A673 (cell line): Measurements from ENCODE around the gene KRTAP2-3. TPM values are rescaled to one million over a fixed set of nuclear protein-coding genes. Genes with fewer than 3 reads are reported as not detected.
"Not testable (repeated sequence)": the region's sequence is repeated elsewhere in the genome, so short reads cannot be mapped to it uniquely, and the experiment has no call there.

Experiments used
- BruUV-seq: library from RNA; stranded (reverse); fragments of 400-500 nt; replicated peaks from 2 replicates; lab custom pipeline; 2021; lab: Mats Ljungman, UMichigan
- CTCF ChIA-PET: fragments of 300-600 bp; sonication (Branson Sonifier 250); formaldehyde crosslinking; loops from one replicate; lab custom pipeline; 2022; ENCODE audit warnings: antibody characterized with exemption; lab: Charles Lee
- POLR2A ChIA-PET: fragments of 300-600 bp; sonication (Branson Sonifier 250); formaldehyde crosslinking; loops from one replicate; lab custom pipeline; 2022; ENCODE audit warnings: antibody characterized with exemption; ENCODE audit not compliant: low non-redundant PET; lab: Charles Lee
- DNase-seq: peaks from one replicate; pipeline ENCODE4 v3.0.0-alpha.2; 2015; ENCODE audit warnings: low spot score
- H3K27ac ChIP-seq: fragments of 200-600 bp; sonication (generic); 2 replicates; pipeline ENCODE4 v1.5.1; 2016; ENCODE audit warnings: mixed run types, low read depth, mild to moderate bottlenecking, mixed read lengths, antibody characterized with exemption, low read length; ENCODE audit not compliant: poor library complexity, severe bottlenecking
- H3K27me3 ChIP-seq: fragments of 200-600 bp; sonication (generic); replicated peaks from 2 replicates; pipeline ENCODE4 v1.6.1; 2017; ENCODE audit warnings: mixed run types, low read depth, mild to moderate bottlenecking, mixed read lengths, antibody characterized with exemption, low read length; ENCODE audit not compliant: insufficient read depth, poor library complexity
- H3K36me3 ChIP-seq: fragments of 200-600 bp; sonication (generic); 2 replicates; pipeline ENCODE4 v1.6.1; 2016; ENCODE audit warnings: mixed run types, mild to moderate bottlenecking, mixed read lengths, antibody characterized with exemption, low read length; ENCODE audit not compliant: insufficient read depth, poor library complexity, severe bottlenecking
- H3K4me1 ChIP-seq: fragments of 200-600 bp; sonication (generic); 2 replicates; pipeline ENCODE4 v1.6.1; 2017; ENCODE audit warnings: mixed run types, mild to moderate bottlenecking, mixed read lengths, antibody characterized with exemption, low read length; ENCODE audit not compliant: insufficient read depth, poor library complexity, severe bottlenecking
- H3K4me3 ChIP-seq: fragments of 200-600 bp; sonication (generic); 2 replicates; pipeline ENCODE4 v1.5.1; 2016; ENCODE audit warnings: low read depth, mixed run types, mild to moderate bottlenecking, mixed read lengths, low read length; ENCODE audit not compliant: poor library complexity, severe bottlenecking
- H3K9me3 ChIP-seq: fragments of 200-600 bp; sonication (generic); 2 replicates; pipeline ENCODE4 v1.6.1; 2016; ENCODE audit warnings: mixed run types, low read depth, mild to moderate bottlenecking, mixed read lengths, antibody characterized with exemption, low read length; ENCODE audit not compliant: poor library complexity, severe bottlenecking
- CTCF ChIP-seq: fragments of 300-800, 200-600 bp; sonication (generic); conservative IDR thresholded peaks from 2 replicates; pipeline ENCODE4 v1.5.1; 2017; ENCODE audit warnings: low read depth, mild to moderate bottlenecking, antibody characterized with exemption, low read length, moderate library complexity, mixed read lengths
- EZH2 ChIP-seq: fragments of 200-600 bp; sonication (generic); IDR thresholded peaks from 2 replicates; pipeline ENCODE4 v1.6.1; 2017; ENCODE audit warnings: borderline replicate concordance, low read depth, mild to moderate bottlenecking, mixed read lengths, antibody characterized with exemption, low read length; ENCODE audit not compliant: poor library complexity, severe bottlenecking
- intact Hi-C: fragments of 100-400 bp; cut with micrococcal nuclease; formaldehyde crosslinking; loops from one replicate; pipeline ENCODE4 v1.10.0; 2022; ENCODE audit not compliant: unreplicated experiment
- total RNA-seq: library from RNA; stranded (reverse); gene quantifications from 2 replicates; pipeline ENCODE4 v1.2.3, GENCODE V29; 2021

Gene KRTAP2-3
- total RNA-seq, 1 experiment from 2014 or later: not detected

GRCh38 chr17:41065829-41066624 lies 6.1 kb upstream of the KRTAP2-3 start, which contains the start of gene KRTAP2-4:
Gene KRTAP2-4 (minus strand): TSS chr17:41065879. CDS start chr17:41065845, 34 bp downstream.
- H3K4me1 ChIP-seq: no peaks in the 10 kb centered on the region
- no peaks in the 10 kb centered on the region for H3K36me3 ChIP-seq
- CTCF ChIA-PET: no interaction called here
- DNase-seq: no peak
- no peak within 1 kb of the TSS for H3K27ac ChIP-seq
- intact Hi-C loops: no loop called here
- no peak within 1 kb of the TSS for H3K4me3 ChIP-seq
- no TSS peak for BruUV-seq
- no peaks in the 10 kb centered on the region for H3K27me3 ChIP-seq
- POLR2A ChIA-PET: no interaction called here
- H3K9me3 ChIP-seq: no peaks in the 10 kb centered on the region
- no peak for TF ChIP-seq EZH2
- no peak for TF ChIP-seq CTCF

- H3K9me3 ChIP-seq, BruUV-seq, H3K4me3 ChIP-seq, POLR2A ChIA-PET, CTCF ChIA-PET, H3K27ac ChIP-seq, H3K27me3 ChIP-seq, H3K4me1 ChIP-seq, DNase-seq, H3K36me3 ChIP-seq, intact Hi-C loops: not testable (repeated sequence)
Observed at GRCh38 chr17:41065016-41065689, 5.2 kb upstream of the KRTAP2-3 start.

DNA sequence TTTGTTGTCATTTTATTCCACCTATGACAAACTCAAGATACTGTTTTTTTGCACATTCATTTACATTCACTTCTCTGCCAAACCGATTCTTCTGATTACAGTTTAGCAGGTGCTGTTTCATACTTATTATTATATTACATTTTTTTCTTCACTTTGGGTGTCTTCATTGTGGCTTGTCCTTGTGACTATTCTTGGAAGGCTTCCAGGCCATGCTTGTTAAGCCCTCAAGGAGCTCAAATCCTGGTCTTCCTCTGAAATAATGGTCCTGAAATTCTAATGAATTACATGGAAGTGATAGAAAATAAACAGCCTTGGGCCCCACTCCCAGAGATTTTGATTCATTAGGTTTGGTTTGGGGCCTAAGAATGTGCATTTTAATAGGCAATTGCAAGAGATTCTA lies 4.4 kb upstream of the KRTAP2-3 start:
- TF ChIP-seq CTCF (no peak), EZH2 (no peak)
- no peaks in the 10 kb centered on the region for H3K27me3 ChIP-seq
- no peak overlapping the region for H3K4me3 ChIP-seq
- DNase-seq: no peak
- H3K9me3 ChIP-seq: no peaks in the 10 kb centered on the region
- H3K36me3 ChIP-seq: no peaks in the 10 kb centered on the region
- H3K4me1 ChIP-seq: no peaks in the 10 kb centered on the region
- POLR2A ChIA-PET: no interaction called here
- H3K27ac ChIP-seq: no peak overlapping the region
- CTCF ChIA-PET: no interaction called here
- no TSS peak for BruUV-seq
- intact Hi-C loops: no loop called here
